Esophagus muscularis mucosa (tissue), 4 donors: ENCODE data around the gene SLC6A3.

ENCODE experiments used
- EP300 ChIP-seq: sonication (generic); formaldehyde crosslinking; IDR thresholded peaks from one replicate; pipeline ENCODE4 v1.6.1; 2017; ENCODE audit warnings: antibody characterized with exemption
- POLR2A ChIP-seq: fragments of 450-650 bp; IDR thresholded peaks from one replicate; pipeline ENCODE4 v1.6.1; 2017; ENCODE audit warnings: antibody characterized with exemption, moderate library complexity, mild to moderate bottlenecking, low read depth
- POLR2AphosphoS5 ChIP-seq, 2 donors: sonication (generic); formaldehyde crosslinking; IDR thresholded peaks; one replicate each; pipeline ENCODE4 v1.6.1; 2017; ENCODE audit warnings: antibody characterized with exemption in 2 of 2
- TF ChIP-seq, protein P1 (sequence below), 3 experiments: fragments of 200-600 bp in 2 of 3; fragments of 450-650 bp in 1 of 3; sonication (generic) in 2 of 3; IDR thresholded peaks; one replicate each; pipeline ENCODE4 v1.5.1; 2017 to 2019; ENCODE audit warnings: antibody characterized with exemption in 3 of 3, mild to moderate bottlenecking in 2 of 3, moderate library complexity in 1 of 3

DNA sequence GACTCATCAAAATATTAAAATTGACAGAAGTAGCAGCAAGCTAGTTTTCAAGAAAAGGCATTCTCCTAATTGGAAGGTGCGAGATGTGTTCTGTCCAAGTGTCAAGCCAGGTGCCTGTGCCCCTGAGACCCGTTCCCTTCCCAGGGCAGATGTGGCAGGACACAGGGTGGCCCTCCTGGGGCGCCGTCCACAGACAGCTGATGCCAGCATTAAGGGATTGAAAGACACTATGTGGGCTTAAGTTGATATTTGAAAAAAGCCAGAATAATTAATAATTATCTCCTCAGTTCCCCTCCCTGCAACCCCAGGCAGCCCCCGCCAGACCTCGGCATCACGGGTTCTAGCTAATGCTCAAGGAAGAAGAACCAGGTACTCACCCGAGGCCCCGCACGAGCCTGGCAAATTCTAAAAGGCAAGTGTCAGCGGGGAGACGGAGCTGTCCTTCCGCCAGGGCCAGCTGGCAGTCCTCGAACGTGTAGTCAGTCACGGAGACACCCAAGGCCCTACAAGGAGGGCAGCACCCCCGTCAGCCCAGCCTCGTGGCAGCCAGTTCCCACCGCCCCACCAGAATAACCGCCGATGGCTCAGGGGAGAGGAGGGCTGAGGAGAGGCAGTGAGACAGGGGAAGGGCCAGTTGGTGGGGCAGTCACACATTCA is 29.1 kb upstream of the SLC6A3 start:
- TF ChIP-seq, protein P1, sequence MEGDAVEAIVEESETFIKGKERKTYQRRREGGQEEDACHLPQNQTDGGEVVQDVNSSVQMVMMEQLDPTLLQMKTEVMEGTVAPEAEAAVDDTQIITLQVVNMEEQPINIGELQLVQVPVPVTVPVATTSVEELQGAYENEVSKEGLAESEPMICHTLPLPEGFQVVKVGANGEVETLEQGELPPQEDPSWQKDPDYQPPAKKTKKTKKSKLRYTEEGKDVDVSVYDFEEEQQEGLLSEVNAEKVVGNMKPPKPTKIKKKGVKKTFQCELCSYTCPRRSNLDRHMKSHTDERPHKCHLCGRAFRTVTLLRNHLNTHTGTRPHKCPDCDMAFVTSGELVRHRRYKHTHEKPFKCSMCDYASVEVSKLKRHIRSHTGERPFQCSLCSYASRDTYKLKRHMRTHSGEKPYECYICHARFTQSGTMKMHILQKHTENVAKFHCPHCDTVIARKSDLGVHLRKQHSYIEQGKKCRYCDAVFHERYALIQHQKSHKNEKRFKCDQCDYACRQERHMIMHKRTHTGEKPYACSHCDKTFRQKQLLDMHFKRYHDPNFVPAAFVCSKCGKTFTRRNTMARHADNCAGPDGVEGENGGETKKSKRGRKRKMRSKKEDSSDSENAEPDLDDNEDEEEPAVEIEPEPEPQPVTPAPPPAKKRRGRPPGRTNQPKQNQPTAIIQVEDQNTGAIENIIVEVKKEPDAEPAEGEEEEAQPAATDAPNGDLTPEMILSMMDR (IDR thresholded peaks at IDR 0.05): no peak
- TF ChIP-seq POLR2A: no peak
- TF ChIP-seq POLR2AphosphoS5 (IDR thresholded peaks at IDR 0.05): no peak
- TF ChIP-seq EP300: no peak
